OCI-LY1 (cell line): ENCODE results near the gene LMF1.

Experiments used
- H2AFZ ChIP-seq: fragments of 200-600 bp; sonication (generic), shearing (Covaris generic); 2 replicates; pipeline ENCODE4 v1.6.0; 2014; ENCODE audit warnings: antibody characterized with exemption, mild to moderate bottlenecking, low read length
- H3F3A ChIP-seq: fragments of 200-600 bp; sonication (generic), shearing (Covaris generic); 2 replicates; pipeline ENCODE4 v1.6.0; 2014; ENCODE audit warnings: mild to moderate bottlenecking, antibody characterized with exemption, low read length, moderate library complexity; ENCODE audit not compliant: insufficient read depth
- H3K27ac ChIP-seq: fragments of 200-600 bp; sonication (generic); 2 replicates; pipeline ENCODE4 v1.5.1; 2014; ENCODE audit warnings: low read length, mixed run types, mild to moderate bottlenecking, low read depth; ENCODE audit not compliant: poor library complexity, severe bottlenecking
- H3K27me3 ChIP-seq: fragments of 200-600 bp; sonication (generic); 2 replicates; pipeline ENCODE4 v1.6.0; 2014; ENCODE audit warnings: antibody characterized with exemption, mild to moderate bottlenecking, low read length, moderate library complexity; ENCODE audit not compliant: insufficient read depth
- H3K36me3 ChIP-seq: fragments of 200-600 bp; sonication (generic); 2 replicates; pipeline ENCODE4 v1.6.1; 2014; ENCODE audit warnings: mild to moderate bottlenecking, antibody characterized with exemption, low read length, moderate library complexity, mixed read lengths; ENCODE audit not compliant: insufficient read depth
- H3K4me1 ChIP-seq: fragments of 200-600 bp; sonication (generic); 2 replicates; pipeline ENCODE4 v1.5.1; 2014; ENCODE audit warnings: mild to moderate bottlenecking, low read length, moderate library complexity; ENCODE audit not compliant: insufficient read depth, severe bottlenecking
- H3K4me2 ChIP-seq: fragments of 200-600 bp; sonication (generic), shearing (Covaris generic); 2 replicates; pipeline ENCODE4 v1.6.1; 2014; ENCODE audit warnings: low read length
- H3K4me3 ChIP-seq: fragments of 200-600 bp; sonication (generic); 2 replicates; pipeline ENCODE4 v1.5.1; 2014; ENCODE audit warnings: low read length, low read depth, mild to moderate bottlenecking, mixed read lengths; ENCODE audit not compliant: poor library complexity, severe bottlenecking
- H3K79me2 ChIP-seq: fragments of 200-600 bp; shearing (Covaris generic); 2 replicates; pipeline ENCODE4 v1.6.1; 2016; ENCODE audit warnings: mixed run types, low read length, mixed read lengths; ENCODE audit not compliant: insufficient read depth
- H3K9ac ChIP-seq: fragments of 200-600 bp; sonication (generic), shearing (Covaris generic); 2 replicates; pipeline ENCODE4 v1.6.1; 2014; ENCODE audit warnings: mild to moderate bottlenecking, low read length, mixed read lengths
- H3K9me2 ChIP-seq: fragments of 200-600 bp; sonication (generic), shearing (Covaris generic); 2 replicates; pipeline ENCODE4 v1.6.1; 2014; ENCODE audit warnings: low read depth, mild to moderate bottlenecking, low read length, mixed read lengths
- H3K9me3 ChIP-seq: fragments of 200-600 bp; shearing (Covaris generic); 2 replicates; pipeline ENCODE4 v1.6.1; 2014; ENCODE audit warnings: low read length, mixed read lengths
- H4K20me1 ChIP-seq: fragments of 200-600 bp; sonication (generic), shearing (Covaris generic); 2 replicates; pipeline ENCODE4 v1.6.0; 2016; ENCODE audit warnings: mild to moderate bottlenecking, low read length; ENCODE audit not compliant: insufficient read depth
- CTCF ChIP-seq: fragments of 200-600 bp; sonication (generic), shearing (Covaris generic); IDR thresholded peaks from 2 replicates; pipeline ENCODE4 v1.5.1; 2017; ENCODE audit warnings: mild to moderate bottlenecking, antibody characterized with exemption, low read length, moderate library complexity, mixed read lengths
- EZH2 ChIP-seq: fragments of 200-600 bp; sonication (generic), shearing (Covaris generic); IDR thresholded peaks from 2 replicates; pipeline ENCODE4 v1.8.0; 2017; ENCODE audit warnings: borderline replicate concordance, mixed run types, mild to moderate bottlenecking, antibody characterized with exemption, low read length, moderate library complexity, mixed read lengths

LMF1 gene

DNA sequence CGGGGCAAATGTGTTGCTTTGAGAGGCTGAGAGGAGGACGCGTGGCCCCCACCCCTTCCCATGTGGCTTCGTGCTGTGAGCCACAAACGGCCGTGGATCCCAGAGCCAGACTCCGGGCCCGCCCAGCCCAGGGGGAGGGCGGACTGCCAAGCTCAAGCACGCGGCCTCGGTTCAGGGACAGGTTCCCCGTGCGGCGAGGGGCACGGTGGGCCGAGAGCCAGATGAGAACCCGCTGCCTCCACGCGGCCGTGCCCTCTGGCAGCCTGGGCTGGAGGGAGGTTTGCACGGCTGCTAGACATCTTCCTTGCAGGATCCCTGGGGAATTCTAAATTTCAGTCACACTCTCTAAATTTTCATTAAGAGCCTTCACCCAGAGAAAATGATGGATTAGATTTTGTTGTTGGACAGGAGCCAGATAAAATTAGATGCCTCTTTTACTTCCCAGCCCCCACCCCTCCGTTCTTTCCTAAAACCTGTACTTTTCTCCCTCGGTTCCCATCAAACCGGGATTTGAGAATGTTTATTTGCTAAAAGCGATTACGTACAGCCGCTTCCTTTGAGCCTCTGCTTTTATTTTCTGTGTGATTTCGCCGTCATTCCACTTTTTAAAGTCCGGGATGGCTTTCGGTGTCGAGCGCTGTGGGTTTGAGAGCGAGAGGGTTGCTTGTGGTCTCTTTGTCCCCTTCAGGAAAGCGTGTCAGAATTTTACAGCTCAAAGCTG is 145.3 kb downstream of the LMF1 start:
- Histone ChIP-seq H3K27ac (no peak overlapping the region), H2AFZ (no peak overlapping the region), H3K4me1 (no peaks in the 10 kb centered on the region), H3K36me3 (no peaks in the 10 kb centered on the region), H3K9ac (no peak overlapping the region), H3K9me3 (no peaks in the 10 kb centered on the region), H4K20me1 (no peaks in the 10 kb centered on the region), H3K9me2 (no peaks in the 10 kb centered on the region), H3K4me2 (no peak overlapping the region), H3K79me2 (no peaks in the 10 kb centered on the region), H3K4me3 (no peak overlapping the region), H3F3A (no peaks in the 10 kb centered on the region), H3K27me3 (peaks cover 4% of the 10 kb centered on the region; the same call in 1 of the 2 replicates)
- TF ChIP-seq EZH2: no peak
- no peak for TF ChIP-seq CTCF

GRCh38 chr16:824601-825000 is 146.2 kb downstream of the LMF1 start:
- Histone ChIP-seq H3K27ac (no peak overlapping the region), H3K9ac (no peak overlapping the region), H3K27me3 (no peaks in the 10 kb centered on the region)

GRCh38 chr16:824194-824593 is 146.6 kb downstream of the LMF1 start:
- H4K20me1 ChIP-seq: no peaks in the 10 kb centered on the region
- H3F3A ChIP-seq: no peaks in the 10 kb centered on the region
- H3K9me2 ChIP-seq: no peaks in the 10 kb centered on the region
- no peak overlapping the region for H3K27ac ChIP-seq
- H3K4me2 ChIP-seq: no peak overlapping the region
- no peaks in the 10 kb centered on the region for H3K9me3 ChIP-seq
- H3K4me1 ChIP-seq: no peaks in the 10 kb centered on the region
- H3K9ac ChIP-seq: no peak overlapping the region
- H3K27me3 ChIP-seq: no peaks in the 10 kb centered on the region
- H2AFZ ChIP-seq: no peak overlapping the region
- H3K4me3 ChIP-seq: no peak overlapping the region
- TF ChIP-seq EZH2: no peak
- TF ChIP-seq CTCF: no peak
- no peaks in the 10 kb centered on the region for H3K36me3 ChIP-seq
- no peaks in the 10 kb centered on the region for H3K79me2 ChIP-seq

More at GRCh38 chr16:824601-825000, 146.2 kb downstream of the LMF1 start:
- Histone ChIP-seq H3K4me1 (no peaks in the 10 kb centered on the region), H3F3A (no peaks in the 10 kb centered on the region), H3K79me2 (no peaks in the 10 kb centered on the region), H3K9me2 (no peaks in the 10 kb centered on the region), H4K20me1 (no peaks in the 10 kb centered on the region), H3K9me3 (no peaks in the 10 kb centered on the region), H3K4me2 (no peak overlapping the region), H2AFZ (no peak overlapping the region), H3K4me3 (no peak overlapping the region), H3K36me3 (no peaks in the 10 kb centered on the region)
- no peak for TF ChIP-seq EZH2
- TF ChIP-seq CTCF: no peak
